ENCODE data around the gene PDCL3.

- TF ChIP-seq, protein P1, sequence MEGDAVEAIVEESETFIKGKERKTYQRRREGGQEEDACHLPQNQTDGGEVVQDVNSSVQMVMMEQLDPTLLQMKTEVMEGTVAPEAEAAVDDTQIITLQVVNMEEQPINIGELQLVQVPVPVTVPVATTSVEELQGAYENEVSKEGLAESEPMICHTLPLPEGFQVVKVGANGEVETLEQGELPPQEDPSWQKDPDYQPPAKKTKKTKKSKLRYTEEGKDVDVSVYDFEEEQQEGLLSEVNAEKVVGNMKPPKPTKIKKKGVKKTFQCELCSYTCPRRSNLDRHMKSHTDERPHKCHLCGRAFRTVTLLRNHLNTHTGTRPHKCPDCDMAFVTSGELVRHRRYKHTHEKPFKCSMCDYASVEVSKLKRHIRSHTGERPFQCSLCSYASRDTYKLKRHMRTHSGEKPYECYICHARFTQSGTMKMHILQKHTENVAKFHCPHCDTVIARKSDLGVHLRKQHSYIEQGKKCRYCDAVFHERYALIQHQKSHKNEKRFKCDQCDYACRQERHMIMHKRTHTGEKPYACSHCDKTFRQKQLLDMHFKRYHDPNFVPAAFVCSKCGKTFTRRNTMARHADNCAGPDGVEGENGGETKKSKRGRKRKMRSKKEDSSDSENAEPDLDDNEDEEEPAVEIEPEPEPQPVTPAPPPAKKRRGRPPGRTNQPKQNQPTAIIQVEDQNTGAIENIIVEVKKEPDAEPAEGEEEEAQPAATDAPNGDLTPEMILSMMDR (IDR thresholded peaks at IDR 0.05; ENCODE audit: extremely low read depth in 1 of 2, insufficient read depth in 1 of 2, low read depth in 1 of 2, low read length in 2 of 2) = no peak
- no peak for TF ChIP-seq EZH2 (IDR thresholded peaks at IDR 0.05; ENCODE audit: borderline replicate concordance, low read depth, low read length, severe bottlenecking)
- no peak for TF ChIP-seq POLR2A (IDR thresholded peaks at IDR 0.05; ENCODE audit: low read depth, low read length)
- TF ChIP-seq POLR2AphosphoS5 (IDR thresholded peaks at IDR 0.05; ENCODE audit: insufficient read depth, low read depth, low read length) = no peak
Observed at GRCh38 chr2:100544911-100545596, 17.7 kb upstream of the PDCL3 start.
